GM06990 (cell line): ENCODE measurements around the gene TTC9.

Experiments
- DNase-seq: peaks from one replicate; pipeline ENCODE4 v3.0.0-alpha.2; 2011; ENCODE audit not compliant: insufficient read length; ENCODE audit errors: extremely low read depth
- H3K27me3 ChIP-seq: replicated peaks from 2 replicates; pipeline ENCODE4 v1.6.0; 2011; ENCODE audit warnings: low read length; ENCODE audit not compliant: control insufficient read depth, insufficient read depth
- H3K36me3 ChIP-seq: 2 replicates; pipeline ENCODE4 v1.5.1; 2011; ENCODE audit warnings: low read length; ENCODE audit not compliant: control insufficient read depth, insufficient read depth
- H3K4me3 ChIP-seq: replicated peaks from 2 replicates; pipeline ENCODE4 v1.5.1; 2011; ENCODE audit warnings: low read depth, mild to moderate bottlenecking, control low read depth, low read length
- TF ChIP-seq, protein P1 (sequence below): IDR thresholded peaks from 2 replicates; pipeline ENCODE4 v1.5.1; 2011; ENCODE audit warnings: low read length, control low read depth, mild to moderate bottlenecking, inconsistent platforms; ENCODE audit not compliant: insufficient read depth, poor library complexity, severe bottlenecking

TTC9 gene

DNA sequence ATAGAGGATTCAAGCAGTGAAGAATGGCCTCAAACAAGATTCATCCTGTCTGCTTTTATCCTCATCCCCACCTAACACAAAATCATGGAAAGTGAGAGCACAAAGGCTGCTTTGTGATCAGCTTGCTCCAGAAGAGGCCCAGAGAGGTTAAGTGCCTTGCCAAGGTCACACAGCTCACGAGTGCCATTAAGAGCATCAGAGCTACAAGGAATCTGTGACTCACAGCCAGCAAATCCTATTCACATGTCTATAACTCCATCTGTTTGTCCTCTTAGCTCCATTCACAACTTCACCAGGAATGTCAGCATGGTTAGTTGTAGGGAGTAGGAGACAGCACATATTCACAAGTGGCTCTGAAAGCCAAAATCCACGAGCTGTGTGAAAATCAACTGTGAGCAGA is 79.8 kb downstream of the TTC9 start:
- Histone ChIP-seq H3K36me3 (no peaks in the 10 kb centered on the region), H3K4me3 (no peak overlapping the region), H3K27me3 (no peaks in the 10 kb centered on the region)
- TF ChIP-seq, protein P1, sequence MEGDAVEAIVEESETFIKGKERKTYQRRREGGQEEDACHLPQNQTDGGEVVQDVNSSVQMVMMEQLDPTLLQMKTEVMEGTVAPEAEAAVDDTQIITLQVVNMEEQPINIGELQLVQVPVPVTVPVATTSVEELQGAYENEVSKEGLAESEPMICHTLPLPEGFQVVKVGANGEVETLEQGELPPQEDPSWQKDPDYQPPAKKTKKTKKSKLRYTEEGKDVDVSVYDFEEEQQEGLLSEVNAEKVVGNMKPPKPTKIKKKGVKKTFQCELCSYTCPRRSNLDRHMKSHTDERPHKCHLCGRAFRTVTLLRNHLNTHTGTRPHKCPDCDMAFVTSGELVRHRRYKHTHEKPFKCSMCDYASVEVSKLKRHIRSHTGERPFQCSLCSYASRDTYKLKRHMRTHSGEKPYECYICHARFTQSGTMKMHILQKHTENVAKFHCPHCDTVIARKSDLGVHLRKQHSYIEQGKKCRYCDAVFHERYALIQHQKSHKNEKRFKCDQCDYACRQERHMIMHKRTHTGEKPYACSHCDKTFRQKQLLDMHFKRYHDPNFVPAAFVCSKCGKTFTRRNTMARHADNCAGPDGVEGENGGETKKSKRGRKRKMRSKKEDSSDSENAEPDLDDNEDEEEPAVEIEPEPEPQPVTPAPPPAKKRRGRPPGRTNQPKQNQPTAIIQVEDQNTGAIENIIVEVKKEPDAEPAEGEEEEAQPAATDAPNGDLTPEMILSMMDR = no peak
- no peak for DNase-seq

DNA sequence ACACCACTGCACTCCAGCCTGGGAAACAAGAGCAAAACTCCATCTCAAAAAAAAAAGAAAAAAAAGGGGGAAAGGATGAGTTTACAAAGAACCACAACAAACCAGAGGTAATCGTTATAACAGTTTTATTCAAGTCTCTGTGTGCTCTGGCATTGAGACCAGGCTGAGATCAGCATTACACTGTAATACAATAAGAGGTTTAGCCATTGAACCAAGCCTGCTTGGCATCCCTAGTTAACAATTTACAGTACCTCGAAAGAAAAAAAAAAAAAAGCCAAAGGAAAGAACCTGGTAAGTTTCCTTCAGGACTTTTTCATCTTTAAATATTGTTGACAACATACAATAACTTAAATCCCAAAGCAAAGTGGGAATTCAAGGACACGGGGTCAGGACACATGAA is 80.7 kb downstream of the TTC9 start:
- no peak overlapping the region for H3K4me3 ChIP-seq
- TF ChIP-seq, protein P1 = no peak
- DNase-seq = no peak
- H3K27me3 ChIP-seq = no peaks in the 10 kb centered on the region
- H3K36me3 ChIP-seq = no peaks in the 10 kb centered on the region

GRCh38 chr14:70723276-70723675 is 81.6 kb downstream of the TTC9 start:
- TF ChIP-seq, protein P1 = no peak
- DNase-seq = no peak
- Histone ChIP-seq H3K27me3 (no peaks in the 10 kb centered on the region), H3K36me3 (no peaks in the 10 kb centered on the region; the same call in 1 of the 2 replicates), H3K4me3 (no peak overlapping the region)

DNA sequence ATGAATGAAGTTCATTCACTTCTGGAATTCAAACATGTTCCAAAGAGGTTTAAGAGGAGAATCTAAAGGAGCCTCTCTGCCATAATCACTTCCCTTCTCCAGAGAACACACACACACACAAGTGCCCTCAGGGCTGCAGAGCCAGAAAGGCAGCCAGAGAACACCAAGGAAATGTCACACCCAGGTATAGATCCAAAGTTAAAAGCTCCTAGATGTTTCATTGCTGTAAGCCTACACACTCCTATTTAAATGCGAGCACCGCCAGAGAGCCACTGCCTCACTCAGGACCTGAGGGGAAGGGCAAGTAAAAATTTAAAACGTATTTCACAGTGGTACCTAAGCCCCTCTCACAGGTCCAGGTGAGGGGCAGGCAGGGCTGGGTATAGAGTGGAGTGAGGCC is 82.4 kb downstream of the TTC9 start:
- TF ChIP-seq, protein P1 = no peak
- DNase-seq = no peak

DNA sequence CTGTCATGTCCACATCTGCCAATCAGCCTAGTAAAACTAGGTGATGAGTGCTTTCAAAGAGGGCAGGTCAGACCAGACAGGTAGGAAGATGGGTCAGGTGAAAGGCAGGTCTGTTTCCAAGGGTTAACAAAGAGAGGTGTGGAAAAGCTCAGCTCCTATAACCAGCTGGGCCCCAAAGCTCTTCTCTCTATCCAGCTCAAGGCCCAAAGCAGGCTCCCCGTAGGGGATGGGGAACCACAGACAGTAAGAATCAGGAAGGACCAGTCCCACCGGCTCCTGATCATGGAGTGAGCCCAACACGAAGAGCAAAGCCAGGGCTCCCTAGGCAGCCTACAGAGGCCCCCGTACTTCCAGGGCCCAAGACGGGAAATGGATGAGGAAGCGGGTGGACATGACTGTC is 83.2 kb downstream of the TTC9 start:
- TF ChIP-seq, protein P1 = no peak
- Histone ChIP-seq H3K36me3 (peaks cover 4% of the 10 kb centered on the region), H3K4me3 (no peak overlapping the region), H3K27me3 (no peaks in the 10 kb centered on the region)
- DNase-seq = no peak

More for the DNA sequence above, 82.4 kb downstream of the TTC9 start:
- Histone ChIP-seq H3K27me3 (no peaks in the 10 kb centered on the region), H3K4me3 (no peak overlapping the region), H3K36me3 (no peaks in the 10 kb centered on the region; the same call in 1 of the 2 replicates)
